H9 (cell line): Measurements from ENCODE around the gene KCNIP3. TPM values are rescaled to one million over a fixed set of nuclear protein-coding genes. Genes with fewer than 3 reads are reported as not detected.

ENCODE experiments used
- DNase-seq: peaks from one replicate; pipeline ENCODE4 v3.0.0-alpha.2; 2017
- H2AFZ ChIP-seq: one replicate; pipeline ENCODE4 v1.6.1; 2013; ENCODE audit warnings: mild to moderate bottlenecking, low read length, control low read depth, moderate library complexity
- H2AK5ac ChIP-seq: 2 replicates; pipeline ENCODE4 v1.6.1; 2013; ENCODE audit warnings: low read length, control low read depth, mixed read lengths; ENCODE audit not compliant: insufficient read length
- H2BK120ac ChIP-seq: one replicate; pipeline ENCODE4 v1.6.1; 2013; ENCODE audit warnings: low read depth, mild to moderate bottlenecking, low read length, control low read depth, inconsistent platforms; ENCODE audit not compliant: poor library complexity, severe bottlenecking
- H2BK12ac ChIP-seq: 2 replicates; pipeline ENCODE4 v1.6.1; 2013; ENCODE audit warnings: low read length, control low read depth, mixed read lengths, low read depth; ENCODE audit not compliant: insufficient read length
- H2BK15ac ChIP-seq: 2 replicates; pipeline ENCODE4 v1.6.1; 2013; ENCODE audit warnings: low read depth, low read length, control low read depth
- H2BK20ac ChIP-seq: one replicate; pipeline ENCODE4 v1.6.1; 2013; ENCODE audit warnings: low read depth, mild to moderate bottlenecking, low read length, control low read depth, inconsistent platforms; ENCODE audit not compliant: poor library complexity, severe bottlenecking
- H2BK5ac ChIP-seq: 2 replicates; pipeline ENCODE4 v1.6.1; 2013; ENCODE audit warnings: low read length, control low read depth, mixed read lengths; ENCODE audit not compliant: insufficient read length
- H3K14ac ChIP-seq: 2 replicates; pipeline ENCODE4 v1.6.1; 2013; ENCODE audit warnings: low read length, control low read depth; ENCODE audit not compliant: insufficient read depth
- H3K18ac ChIP-seq: 2 replicates; pipeline ENCODE4 v1.6.1; 2013; ENCODE audit warnings: low read depth, mild to moderate bottlenecking, mixed read lengths, low read length, control low read depth; ENCODE audit not compliant: insufficient read length
- H3K23ac ChIP-seq: 2 replicates; pipeline ENCODE4 v1.6.1; 2013; ENCODE audit warnings: low read length, control low read depth, mixed read lengths, low read depth; ENCODE audit not compliant: insufficient read length
- H3K23me2 ChIP-seq: 2 replicates; pipeline ENCODE4 v1.6.1; 2013; ENCODE audit warnings: low read depth, mild to moderate bottlenecking, mixed read lengths, low read length, control low read depth; ENCODE audit not compliant: insufficient read length, poor library complexity, severe bottlenecking
- H3K27ac ChIP-seq: 2 replicates; pipeline ENCODE4 v1.5.1; 2013; ENCODE audit warnings: low read length, control low read depth, mixed read lengths, low read depth; ENCODE audit not compliant: insufficient read length
- H3K27me3 ChIP-seq: 2 replicates; pipeline ENCODE4 v1.6.1; 2013; ENCODE audit warnings: low read length, control low read depth, inconsistent platforms; ENCODE audit not compliant: insufficient read depth
- H3K4ac ChIP-seq: 2 replicates; pipeline ENCODE4 v1.6.1; 2013; ENCODE audit warnings: low read depth, mild to moderate bottlenecking, control low read depth, inconsistent platforms, low read length, moderate library complexity
- H3K4me1 ChIP-seq: 2 replicates; pipeline ENCODE4 v1.6.1; 2013; ENCODE audit warnings: low read length, control low read depth, inconsistent platforms; ENCODE audit not compliant: insufficient read depth
- H3K4me2 ChIP-seq: 2 replicates; pipeline ENCODE4 v1.6.1; 2013; ENCODE audit warnings: low read length, control low read depth, mixed read lengths; ENCODE audit not compliant: insufficient read length, insufficient read depth
- H3K56ac ChIP-seq: 2 replicates; pipeline ENCODE4 v1.6.1; 2013; ENCODE audit warnings: low read depth, mild to moderate bottlenecking, mixed read lengths, low read length, control low read depth; ENCODE audit not compliant: insufficient read length
- H3K79me1 ChIP-seq: 2 replicates; pipeline ENCODE4 v1.6.1; 2013; ENCODE audit warnings: low read depth, mild to moderate bottlenecking, moderate library complexity, low read length, control low read depth, inconsistent platforms; ENCODE audit not compliant: insufficient read depth, poor library complexity, severe bottlenecking
- H3K79me2 ChIP-seq: 2 replicates; pipeline ENCODE4 v1.6.1; 2013; ENCODE audit warnings: low read length, control low read depth, inconsistent platforms; ENCODE audit not compliant: insufficient read depth
- H3K9ac ChIP-seq: 2 replicates; pipeline ENCODE4 v1.6.1; 2013; ENCODE audit warnings: low read length, control low read depth, mixed read lengths; ENCODE audit not compliant: insufficient read length; ENCODE audit errors: extremely low read depth
- H3K9me3 ChIP-seq: one replicate; pipeline ENCODE4 v1.6.1; 2013; ENCODE audit warnings: low read depth, low read length, inconsistent platforms; ENCODE audit not compliant: control insufficient read depth
- H3T11ph ChIP-seq: one replicate; pipeline ENCODE4 v1.6.1; 2013; ENCODE audit warnings: mild to moderate bottlenecking, low read length, control low read depth, inconsistent platforms
- H4K20me1 ChIP-seq: one replicate; pipeline ENCODE4 v1.6.1; 2013; ENCODE audit not compliant: control insufficient read depth, insufficient read length, insufficient read depth
- H4K5ac ChIP-seq: 2 replicates; pipeline ENCODE4 v1.6.1; 2013; ENCODE audit warnings: low read depth, mild to moderate bottlenecking, mixed read lengths, low read length, control low read depth; ENCODE audit not compliant: insufficient read length
- H4K8ac ChIP-seq: replicated peaks from 2 replicates; pipeline ENCODE4 v1.6.1; 2013; ENCODE audit warnings: low read length, control low read depth, mixed read lengths, low read depth; ENCODE audit not compliant: insufficient read length
- H4K91ac ChIP-seq: 2 replicates; pipeline ENCODE4 v1.6.1; 2013; ENCODE audit warnings: low read depth, mild to moderate bottlenecking, moderate library complexity, mixed read lengths, low read length, control low read depth; ENCODE audit not compliant: insufficient read length
- H3K27ac Mint-ChIP-seq, 3 experiments: 2 replicates in 2 of 3; 3 replicates in 1 of 3; pipeline ENCODE4 v1.8.0; 2020 to 2021; ENCODE audit warnings: mixed read lengths in 3 of 3, mild to moderate bottlenecking in 1 of 3, moderate library complexity in 1 of 3
- H3K27me3 Mint-ChIP-seq: 2 replicates; pipeline ENCODE4 v1.8.0; 2021; ENCODE audit warnings: low read depth, mild to moderate bottlenecking, moderate library complexity, mixed read lengths
- H3K36me3 Mint-ChIP-seq, 3 experiments: 2 replicates in 2 of 3; 3 replicates in 1 of 3; pipeline ENCODE4 v1.8.0; 2020 to 2021; ENCODE audit warnings: low read depth in 3 of 3, mixed read lengths in 3 of 3; ENCODE audit not compliant: insufficient read depth in 1 of 3
- H3K4me1 Mint-ChIP-seq, 2 experiments: 2 replicates each; pipeline ENCODE4 v1.8.0; 2020; ENCODE audit warnings: mixed read lengths in 2 of 2
- H3K4me3 Mint-ChIP-seq, 2 experiments: 2 replicates in 1 of 2; 3 replicates in 1 of 2; pipeline ENCODE4 v1.8.0; 2020 to 2021; ENCODE audit warnings: mild to moderate bottlenecking in 2 of 2, mixed read lengths in 2 of 2, moderate library complexity in 1 of 2
- H3K9me3 Mint-ChIP-seq, 2 experiments: 2 replicates in 1 of 2; 3 replicates in 1 of 2; pipeline ENCODE4 v1.8.0; 2020; ENCODE audit warnings: mild to moderate bottlenecking in 2 of 2, mixed read lengths in 2 of 2, moderate library complexity in 1 of 2
- CTCF ChIP-seq: fragments of 200-600 bp; sonication (generic); conservative IDR thresholded peaks from 3 replicates; pipeline ENCODE4 v1.8.0; 2021; ENCODE audit warnings: antibody characterized with exemption, mild to moderate bottlenecking
- WGBS: extraction: QIAGEN DNeasy Blood & Tissue Kit; methylation state at CpG from one replicate; pipeline ENCODE4 v1.1.7; 2013; ENCODE audit warnings: missing lambda C conversion rate, low lambda C conversion rate, mixed read lengths; ENCODE audit not compliant: insufficient read length; ENCODE audit errors: extremely low coverage; 5-methylcytosine and 5-hydroxymethylcytosine counted together
- total RNA-seq: library from RNA; stranded (reverse); gene quantifications from 2 replicates; pipeline ENCODE4 v1.2.1, GENCODE V29; 2021

Gene KCNIP3
- total RNA-seq, 1 experiment from 2014 or later, result 1.5 TPM

GRCh38 chr2:95279435-95280035 is 17.6 kb upstream of the KCNIP3 start:
- H3K18ac ChIP-seq, result no peak overlapping the region
- H3K27me3 ChIP-seq, result no peaks in the 10 kb centered on the region
- H2AFZ ChIP-seq, result no peak overlapping the region
- H3K9me3 Mint-ChIP-seq, result no peaks in the 10 kb centered on the region
- H4K20me1 ChIP-seq, result no peaks in the 10 kb centered on the region
- no peak overlapping the region; the same call in 1 of the 2 replicates for H3K14ac ChIP-seq
- no peaks in the 10 kb centered on the region for H3K23me2 ChIP-seq
- H3K9me3 ChIP-seq, result no peaks in the 10 kb centered on the region
- H4K8ac ChIP-seq, result no peak overlapping the region
- peaks cover 0 to 2% (median 0%) of the 10 kb centered on the region in 3 experiments; a peak in 1 of 7 replicates for H3K36me3 Mint-ChIP-seq
- no peak for TF ChIP-seq CTCF
- H3K79me2 ChIP-seq, result no peaks in the 10 kb centered on the region
- H3K27ac Mint-ChIP-seq, result no peak overlapping the region
- no peak overlapping the region for H2BK12ac ChIP-seq
- no peak for DNase-seq
- H3K4me3 Mint-ChIP-seq, result no peak overlapping the region
- no peak overlapping the region for H4K5ac ChIP-seq
- no peak overlapping the region for H3K23ac ChIP-seq
- H3K9ac ChIP-seq, result no peak overlapping the region
- no peak overlapping the region for H2BK5ac ChIP-seq
- no peak overlapping the region for H2BK15ac ChIP-seq
- no peak overlapping the region for H3K4me2 ChIP-seq
- no peak overlapping the region for H3K27ac ChIP-seq
- H3K79me1 ChIP-seq, result no peaks in the 10 kb centered on the region
- no peak overlapping the region for H3K4ac ChIP-seq
- H2BK20ac ChIP-seq, result no peak overlapping the region
- no CpG with 5 or more reads among the region's 19 CpGs for WGBS
- no peaks in the 10 kb centered on the region for H3K4me1 ChIP-seq
- H3T11ph ChIP-seq, result no peak overlapping the region
- peaks cover 12 to 23% of the 10 kb centered on the region in 2 experiments for H3K4me1 Mint-ChIP-seq
- H2AK5ac ChIP-seq, result no peak overlapping the region
- H3K56ac ChIP-seq, result no peak overlapping the region
- no peak overlapping the region for H4K91ac ChIP-seq
- H2BK120ac ChIP-seq, result no peak overlapping the region
- no peaks in the 10 kb centered on the region; the same call in 1 of the 2 replicates for H3K27me3 Mint-ChIP-seq
